HEK293 (cell line): Measurements from ENCODE around the gene CD8A.

Experiments used
- CTCF ChIA-PET: fragments of 350-600 bp; formaldehyde crosslinking; extraction: SDS; loops from one replicate; lab custom pipeline; 2021; ENCODE audit warnings: antibody characterized with exemption; lab: Yijun Ruan, JAX
- POLR2A ChIA-PET: fragments of 300-600 bp; formaldehyde crosslinking; extraction: SDS; loops from one replicate; lab custom pipeline; 2020; ENCODE audit warnings: antibody characterized with exemption, inconsistent platforms; lab: Yijun Ruan, JAX
- H3K27ac ChIP-seq: fragments of 200-500 bp; sonication (Bioruptor generic); 2 replicates; pipeline ENCODE4 v1.5.1; 2014; ENCODE audit warnings: low read depth, low read length, control low read depth, inconsistent platforms; ENCODE audit errors: extremely low read depth
- H3K36me3 ChIP-seq, 2 experiments: fragments of 200-500 bp in 1 of 2; sonication (Bioruptor generic) in 1 of 2; 1 replicate in 1 of 2; 2 replicates in 1 of 2; pipeline ENCODE4 v1.5.1; 2014 to 2017; ENCODE audit warnings: inconsistent platforms in 2 of 2, low read length in 2 of 2; ENCODE audit not compliant: control insufficient read depth in 2 of 2, insufficient read depth in 1 of 2
- H3K4me1 ChIP-seq: fragments of 200-500 bp; sonication (Bioruptor generic); 2 replicates; pipeline ENCODE4 v1.5.1; 2014; ENCODE audit warnings: mild to moderate bottlenecking, low read length, inconsistent platforms; ENCODE audit not compliant: control insufficient read depth, insufficient read depth
- H3K4me3 ChIP-seq: 2 replicates; pipeline ENCODE4 v1.5.1; 2011; ENCODE audit warnings: low read depth, mild to moderate bottlenecking, control low read depth, low read length, moderate library complexity
- H3K9me3 ChIP-seq: fragments of 200-500 bp; sonication (Bioruptor generic); 2 replicates; pipeline ENCODE4 v1.5.1; 2014; ENCODE audit warnings: low read depth, low read length, inconsistent platforms; ENCODE audit not compliant: control insufficient read depth, insufficient read depth
- SETDB1 ChIP-seq: IDR thresholded peaks from one replicate; pipeline ENCODE4 v1.6.1; 2017; ENCODE audit warnings: mild to moderate bottlenecking, low read length, moderate library complexity, mixed read lengths; ENCODE audit not compliant: insufficient read length
- SP2 ChIP-seq: fragments of 450-650 bp; formaldehyde crosslinking; IDR thresholded peaks from 2 replicates; pipeline ENCODE4 v1.5.1; 2016; ENCODE audit warnings: missing biosample characterization, missing genetic modification characterization
- ZBTB20 ChIP-seq: fragments of 450-650 bp; formaldehyde crosslinking; IDR thresholded peaks from 2 replicates; pipeline ENCODE4 v1.5.1; 2016; ENCODE audit warnings: missing biosample characterization, missing genetic modification characterization
- ZEB2 ChIP-seq: fragments of 450-650 bp; formaldehyde crosslinking; IDR thresholded peaks from 2 replicates; pipeline ENCODE4 v1.5.1; 2016; ENCODE audit warnings: missing biosample characterization, missing genetic modification characterization
- ZNF10 ChIP-seq: fragments of 450-650 bp; formaldehyde crosslinking; IDR thresholded peaks from 2 replicates; pipeline ENCODE4 v1.5.1; 2017; ENCODE audit warnings: missing biosample characterization, missing genetic modification characterization
- ZNF16 ChIP-seq: fragments of 450-650 bp; formaldehyde crosslinking; IDR thresholded peaks from 2 replicates; pipeline ENCODE4 v1.5.1; 2016; ENCODE audit warnings: low read depth, missing biosample characterization, missing genetic modification characterization
- ZNF19 ChIP-seq: fragments of 450-650 bp; formaldehyde crosslinking; IDR thresholded peaks from 2 replicates; pipeline ENCODE4; 2016; ENCODE audit warnings: missing biosample characterization, missing genetic modification characterization, low read depth
- ZNF202 ChIP-seq: fragments of 450-650 bp; formaldehyde crosslinking; IDR thresholded peaks from 2 replicates; pipeline ENCODE4 v1.5.1; 2016; ENCODE audit warnings: missing biosample characterization, missing genetic modification characterization, borderline replicate concordance
- ZNF221 ChIP-seq: fragments of 450-650 bp; formaldehyde crosslinking; IDR thresholded peaks from 2 replicates; pipeline ENCODE4 v1.5.1; 2017; ENCODE audit warnings: missing biosample characterization, missing genetic modification characterization, borderline replicate concordance
- ZNF266 ChIP-seq: fragments of 450-650 bp; formaldehyde crosslinking; IDR thresholded peaks from 2 replicates; pipeline ENCODE4 v1.5.1; 2016; ENCODE audit warnings: missing biosample characterization, missing genetic modification characterization, low read depth
- ZNF341 ChIP-seq: fragments of 450-650 bp; formaldehyde crosslinking; IDR thresholded peaks from 2 replicates; pipeline ENCODE4; 2016; ENCODE audit warnings: low read depth, missing biosample characterization, missing genetic modification characterization
- ZNF426 ChIP-seq: fragments of 450-650 bp; formaldehyde crosslinking; IDR thresholded peaks from 2 replicates; pipeline ENCODE4 v1.5.1; 2017; ENCODE audit warnings: missing biosample characterization, missing genetic modification characterization, mild to moderate bottlenecking, inconsistent platforms, moderate library complexity
- ZNF433 ChIP-seq: fragments of 450-650 bp; formaldehyde crosslinking; IDR thresholded peaks from 2 replicates; pipeline ENCODE4 v1.5.1; 2016; ENCODE audit warnings: missing biosample characterization, missing genetic modification characterization, low read depth
- ZNF521 ChIP-seq: fragments of 450-650 bp; formaldehyde crosslinking; IDR thresholded peaks from 2 replicates; pipeline ENCODE4 v1.5.1; 2017; ENCODE audit warnings: missing biosample characterization, mild to moderate bottlenecking, missing genetic modification characterization
- ZNF529 ChIP-seq: fragments of 450-650 bp; formaldehyde crosslinking; IDR thresholded peaks from 2 replicates; pipeline ENCODE4 v1.5.1; 2017; ENCODE audit warnings: missing genetic modification characterization, missing biosample characterization; ENCODE audit not compliant: insufficient replicate concordance
- ZNF561 ChIP-seq: fragments of 450-650 bp; IDR thresholded peaks from 2 replicates; pipeline ENCODE4 v1.5.1; 2018; ENCODE audit warnings: missing biosample characterization, missing genetic modification characterization, borderline replicate concordance
- ZNF585B ChIP-seq: fragments of 450-650 bp; formaldehyde crosslinking; IDR thresholded peaks from 2 replicates; pipeline ENCODE4 v1.5.1; 2016; ENCODE audit warnings: missing biosample characterization, missing genetic modification characterization
- ZNF600 ChIP-seq: fragments of 450-650 bp; formaldehyde crosslinking; IDR thresholded peaks from 2 replicates; pipeline ENCODE4 v1.5.1; 2016; ENCODE audit warnings: missing biosample characterization, missing genetic modification characterization
- ZNF677 ChIP-seq: fragments of 450-650 bp; IDR thresholded peaks from 2 replicates; pipeline ENCODE4 v1.5.0; 2018; ENCODE audit warnings: missing biosample characterization, mild to moderate bottlenecking, missing genetic modification characterization, moderate library complexity
- ZNF701 ChIP-seq: fragments of 450-650 bp; formaldehyde crosslinking; IDR thresholded peaks from 2 replicates; pipeline ENCODE4 v1.5.1; 2016; ENCODE audit warnings: missing biosample characterization, missing genetic modification characterization
- ZNF776 ChIP-seq: fragments of 450-650 bp; formaldehyde crosslinking; IDR thresholded peaks from 2 replicates; pipeline ENCODE4 v1.5.0; 2017; ENCODE audit warnings: missing biosample characterization, missing genetic modification characterization, borderline replicate concordance
- ZNF837 ChIP-seq: fragments of 450-650 bp; formaldehyde crosslinking; IDR thresholded peaks from 2 replicates; pipeline ENCODE4 v1.5.1; 2016; ENCODE audit warnings: missing biosample characterization, missing genetic modification characterization
- TF ChIP-seq, protein P1 (sequence below): fragments of 450-650 bp; formaldehyde crosslinking; conservative IDR thresholded peaks from 2 replicates; pipeline ENCODE4 v1.5.1; 2016; ENCODE audit warnings: low read depth, missing biosample characterization, missing genetic modification characterization
- TF ChIP-seq, protein P2 (sequence below): fragments of 450-650 bp; formaldehyde crosslinking; IDR thresholded peaks from 2 replicates; pipeline ENCODE4 v1.5.1; 2016; ENCODE audit warnings: missing biosample characterization, missing genetic modification characterization
- TF ChIP-seq, protein P3 (sequence below): fragments of 450-650 bp; formaldehyde crosslinking; IDR thresholded peaks from 2 replicates; pipeline ENCODE4 v1.5.1; 2017; ENCODE audit warnings: missing biosample characterization, missing genetic modification characterization
- TF ChIP-seq, protein P4 (sequence below): sonication (generic); formaldehyde crosslinking; IDR thresholded peaks from 2 replicates; pipeline ENCODE4 v1.8.1; 2022; ENCODE audit warnings: mild to moderate bottlenecking, moderate library complexity, missing genetic modification reagents
- TF ChIP-seq, protein P5 (sequence below): fragments of 450-650 bp; formaldehyde crosslinking; IDR thresholded peaks from 2 replicates; pipeline ENCODE4 v1.5.0; 2017; ENCODE audit warnings: missing biosample characterization, missing genetic modification characterization, borderline replicate concordance

The CD8A gene

DNA sequence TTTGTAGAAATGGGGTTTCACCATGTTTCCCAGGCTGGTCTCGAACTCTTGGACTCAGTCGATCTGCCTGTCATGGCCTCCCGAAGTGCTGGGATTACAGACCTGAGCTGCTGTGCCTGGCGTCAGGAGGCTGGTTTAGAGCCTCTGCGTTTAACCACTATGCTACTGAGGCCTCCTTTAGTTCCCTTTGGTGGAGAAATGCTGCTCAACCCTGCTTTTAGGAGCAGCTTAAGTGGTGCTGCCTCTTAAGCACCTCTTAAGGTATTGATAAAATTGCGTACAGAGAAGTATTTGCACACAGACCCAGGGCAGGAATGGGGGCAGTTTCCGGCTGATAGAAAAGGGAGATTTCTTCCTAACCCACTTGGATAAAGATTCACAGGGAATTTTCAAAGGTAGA, 8.0 kb downstream of the CD8A start (continued):
- TF ChIP-seq, protein P1, sequence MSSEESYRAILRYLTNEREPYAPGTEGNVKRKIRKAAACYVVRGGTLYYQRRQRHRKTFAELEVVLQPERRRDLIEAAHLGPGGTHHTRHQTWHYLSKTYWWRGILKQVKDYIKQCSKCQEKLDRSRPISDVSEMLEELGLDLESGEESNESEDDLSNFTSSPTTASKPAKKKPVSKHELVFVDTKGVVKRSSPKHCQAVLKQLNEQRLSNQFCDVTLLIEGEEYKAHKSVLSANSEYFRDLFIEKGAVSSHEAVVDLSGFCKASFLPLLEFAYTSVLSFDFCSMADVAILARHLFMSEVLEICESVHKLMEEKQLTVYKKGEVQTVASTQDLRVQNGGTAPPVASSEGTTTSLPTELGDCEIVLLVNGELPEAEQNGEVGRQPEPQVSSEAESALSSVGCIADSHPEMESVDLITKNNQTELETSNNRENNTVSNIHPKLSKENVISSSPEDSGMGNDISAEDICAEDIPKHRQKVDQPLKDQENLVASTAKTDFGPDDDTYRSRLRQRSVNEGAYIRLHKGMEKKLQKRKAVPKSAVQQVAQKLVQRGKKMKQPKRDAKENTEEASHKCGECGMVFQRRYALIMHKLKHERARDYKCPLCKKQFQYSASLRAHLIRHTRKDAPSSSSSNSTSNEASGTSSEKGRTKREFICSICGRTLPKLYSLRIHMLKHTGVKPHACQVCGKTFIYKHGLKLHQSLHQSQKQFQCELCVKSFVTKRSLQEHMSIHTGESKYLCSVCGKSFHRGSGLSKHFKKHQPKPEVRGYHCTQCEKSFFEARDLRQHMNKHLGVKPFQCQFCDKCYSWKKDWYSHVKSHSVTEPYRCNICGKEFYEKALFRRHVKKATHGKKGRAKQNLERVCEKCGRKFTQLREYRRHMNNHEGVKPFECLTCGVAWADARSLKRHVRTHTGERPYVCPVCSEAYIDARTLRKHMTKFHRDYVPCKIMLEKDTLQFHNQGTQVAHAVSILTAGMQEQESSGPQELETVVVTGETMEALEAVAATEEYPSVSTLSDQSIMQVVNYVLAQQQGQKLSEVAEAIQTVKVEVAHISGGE (tag by site-specific recombination), result no peak
- TF ChIP-seq, protein P2, sequence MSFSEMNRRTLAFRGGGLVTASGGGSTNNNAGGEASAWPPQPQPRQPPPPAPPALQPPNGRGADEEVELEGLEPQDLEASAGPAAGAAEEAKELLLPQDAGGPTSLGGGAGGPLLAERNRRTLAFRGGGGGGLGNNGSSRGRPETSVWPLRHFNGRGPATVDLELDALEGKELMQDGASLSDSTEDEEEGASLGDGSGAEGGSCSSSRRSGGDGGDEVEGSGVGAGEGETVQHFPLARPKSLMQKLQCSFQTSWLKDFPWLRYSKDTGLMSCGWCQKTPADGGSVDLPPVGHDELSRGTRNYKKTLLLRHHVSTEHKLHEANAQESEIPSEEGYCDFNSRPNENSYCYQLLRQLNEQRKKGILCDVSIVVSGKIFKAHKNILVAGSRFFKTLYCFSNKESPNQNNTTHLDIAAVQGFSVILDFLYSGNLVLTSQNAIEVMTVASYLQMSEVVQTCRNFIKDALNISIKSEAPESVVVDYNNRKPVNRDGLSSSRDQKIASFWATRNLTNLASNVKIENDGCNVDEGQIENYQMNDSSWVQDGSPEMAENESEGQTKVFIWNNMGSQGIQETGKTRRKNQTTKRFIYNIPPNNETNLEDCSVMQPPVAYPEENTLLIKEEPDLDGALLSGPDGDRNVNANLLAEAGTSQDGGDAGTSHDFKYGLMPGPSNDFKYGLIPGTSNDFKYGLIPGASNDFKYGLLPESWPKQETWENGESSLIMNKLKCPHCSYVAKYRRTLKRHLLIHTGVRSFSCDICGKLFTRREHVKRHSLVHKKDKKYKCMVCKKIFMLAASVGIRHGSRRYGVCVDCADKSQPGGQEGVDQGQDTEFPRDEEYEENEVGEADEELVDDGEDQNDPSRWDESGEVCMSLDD, result no peak
- TF ChIP-seq ZBTB20 (tag by site-specific recombination) (no peak), ZNF16 (no peak), ZNF585B (tag by site-specific recombination) (no peak), ZNF426 (no peak), ZNF561 (tag by site-specific recombination) (no peak), ZNF341 (tag by site-specific recombination) (no peak), ZNF433 (tag by site-specific recombination) (no peak), ZNF521 (no peak), ZNF677 (tag by site-specific recombination) (no peak)
- TF ChIP-seq, protein P3, sequence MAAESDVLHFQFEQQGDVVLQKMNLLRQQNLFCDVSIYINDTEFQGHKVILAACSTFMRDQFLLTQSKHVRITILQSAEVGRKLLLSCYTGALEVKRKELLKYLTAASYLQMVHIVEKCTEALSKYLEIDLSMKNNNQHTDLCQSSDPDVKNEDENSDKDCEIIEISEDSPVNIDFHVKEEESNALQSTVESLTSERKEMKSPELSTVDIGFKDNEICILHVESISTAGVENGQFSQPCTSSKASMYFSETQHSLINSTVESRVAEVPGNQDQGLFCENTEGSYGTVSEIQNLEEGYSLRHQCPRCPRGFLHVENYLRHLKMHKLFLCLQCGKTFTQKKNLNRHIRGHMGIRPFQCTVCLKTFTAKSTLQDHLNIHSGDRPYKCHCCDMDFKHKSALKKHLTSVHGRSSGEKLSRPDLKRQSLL (tag by site-specific recombination), result no peak

DNA sequence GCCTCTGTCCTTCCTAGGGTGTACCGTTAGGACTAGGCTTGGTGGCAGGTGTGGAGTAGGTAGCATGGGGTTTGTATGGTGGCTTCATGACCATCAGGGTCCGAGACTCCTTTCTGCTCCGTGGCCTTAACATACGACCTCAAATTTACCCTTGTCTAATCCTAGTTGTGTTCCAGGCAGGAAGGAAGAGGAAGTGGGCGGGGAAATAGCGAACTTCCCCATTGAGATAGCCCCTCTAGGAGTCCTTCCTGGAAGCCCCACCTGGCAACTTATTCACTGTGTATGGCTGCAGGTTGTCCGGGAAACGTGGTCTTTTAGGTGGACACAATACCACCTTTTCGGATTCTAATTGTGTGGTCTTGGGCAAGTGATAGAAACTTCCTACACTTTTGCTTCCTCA, 9.3 kb downstream of the CD8A start:
- no peak overlapping the region for H3K27ac ChIP-seq
- H3K9me3 ChIP-seq, result no peaks in the 10 kb centered on the region
- CTCF ChIA-PET, result interaction anchor here (1.7 to 1.9 kb wide), 2 partner anchors 11 to 16 kb away, joined by 5 to 6 read pairs; no protein-coding TSS in a partner anchor
- peaks cover 0 to 8% of the 10 kb centered on the region in 2 experiments; a peak in 1 of 3 replicates for H3K36me3 ChIP-seq
- no peak overlapping the region for H3K4me3 ChIP-seq
- H3K4me1 ChIP-seq, result no peaks in the 10 kb centered on the region
- POLR2A ChIA-PET, result no interaction called here
- no peak for TF ChIP-seq ZNF701 (tag by site-specific recombination)
- no peak for TF ChIP-seq ZNF19 (tag by site-specific recombination)
- TF ChIP-seq ZNF202, result no peak
- TF ChIP-seq ZNF10 (tag by site-specific recombination), result no peak
- TF ChIP-seq ZNF837, result no peak
- no peak for TF ChIP-seq ZNF600 (tag by site-specific recombination)
- TF ChIP-seq ZNF776 (tag by site-specific recombination), result no peak
- TF ChIP-seq, protein P4, sequence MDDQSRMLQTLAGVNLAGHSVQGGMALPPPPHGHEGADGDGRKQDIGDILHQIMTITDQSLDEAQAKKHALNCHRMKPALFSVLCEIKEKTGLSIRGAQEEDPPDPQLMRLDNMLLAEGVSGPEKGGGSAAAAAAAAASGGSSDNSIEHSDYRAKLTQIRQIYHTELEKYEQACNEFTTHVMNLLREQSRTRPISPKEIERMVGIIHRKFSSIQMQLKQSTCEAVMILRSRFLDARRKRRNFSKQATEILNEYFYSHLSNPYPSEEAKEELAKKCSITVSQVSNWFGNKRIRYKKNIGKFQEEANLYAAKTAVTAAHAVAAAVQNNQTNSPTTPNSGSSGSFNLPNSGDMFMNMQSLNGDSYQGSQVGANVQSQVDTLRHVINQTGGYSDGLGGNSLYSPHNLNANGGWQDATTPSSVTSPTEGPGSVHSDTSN (CRISPR knock-in tag), result no peak
- TF ChIP-seq ZEB2 (tag by site-specific recombination), result no peak
- no peak for TF ChIP-seq ZNF221 (tag by site-specific recombination)
- no peak for TF ChIP-seq SETDB1
- TF ChIP-seq SP2, result no peak
- TF ChIP-seq ZNF266 (tag by site-specific recombination), result no peak
- TF ChIP-seq, protein P5, sequence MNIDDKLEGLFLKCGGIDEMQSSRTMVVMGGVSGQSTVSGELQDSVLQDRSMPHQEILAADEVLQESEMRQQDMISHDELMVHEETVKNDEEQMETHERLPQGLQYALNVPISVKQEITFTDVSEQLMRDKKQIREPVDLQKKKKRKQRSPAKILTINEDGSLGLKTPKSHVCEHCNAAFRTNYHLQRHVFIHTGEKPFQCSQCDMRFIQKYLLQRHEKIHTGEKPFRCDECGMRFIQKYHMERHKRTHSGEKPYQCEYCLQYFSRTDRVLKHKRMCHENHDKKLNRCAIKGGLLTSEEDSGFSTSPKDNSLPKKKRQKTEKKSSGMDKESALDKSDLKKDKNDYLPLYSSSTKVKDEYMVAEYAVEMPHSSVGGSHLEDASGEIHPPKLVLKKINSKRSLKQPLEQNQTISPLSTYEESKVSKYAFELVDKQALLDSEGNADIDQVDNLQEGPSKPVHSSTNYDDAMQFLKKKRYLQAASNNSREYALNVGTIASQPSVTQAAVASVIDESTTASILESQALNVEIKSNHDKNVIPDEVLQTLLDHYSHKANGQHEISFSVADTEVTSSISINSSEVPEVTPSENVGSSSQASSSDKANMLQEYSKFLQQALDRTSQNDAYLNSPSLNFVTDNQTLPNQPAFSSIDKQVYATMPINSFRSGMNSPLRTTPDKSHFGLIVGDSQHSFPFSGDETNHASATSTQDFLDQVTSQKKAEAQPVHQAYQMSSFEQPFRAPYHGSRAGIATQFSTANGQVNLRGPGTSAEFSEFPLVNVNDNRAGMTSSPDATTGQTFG (tag by site-specific recombination), result no peak
- no peak for TF ChIP-seq ZNF529 (tag by site-specific recombination)
